Ovary (tissue), 9 donors: ENCODE data around the gene FOLR2. TPM values are rescaled to one million over a fixed set of nuclear protein-coding genes. Genes with fewer than 3 reads are reported as not detected.
A peak's percentile ranks its signal among the peaks of the same experiment; 100 is the strongest.

Experiments used
- DNase-seq, 5 donors: peaks; one replicate each; pipeline ENCODE4 v3.0.0-alpha.2; 2019 to 2020
- H3K27ac ChIP-seq, 2 donors: fragments of 200-600 bp; one replicate each; pipeline versions ENCODE4 v1.5.1 to v1.8.0; 2019 to 2022
- H3K27me3 ChIP-seq: fragments of 200-600 bp; one replicate; pipeline ENCODE4 v1.8.0; 2022
- H3K36me3 ChIP-seq: fragments of 200-600 bp; sonication (generic); one replicate; pipeline ENCODE4 v1.5.1; 2019
- H3K4me1 ChIP-seq: one replicate; pipeline ENCODE4 v1.8.1; 2013; ENCODE audit warnings: mild to moderate bottlenecking, moderate library complexity; ENCODE audit not compliant: insufficient read depth
- H3K4me3 ChIP-seq: fragments of 200-600 bp; sonication (generic); one replicate; pipeline ENCODE4 v1.5.1; 2017
- H3K9me3 ChIP-seq, 2 donors: fragments of 200-600 bp in 1 of 2; sonication (generic) in 1 of 2; one replicate each; pipeline versions ENCODE4 v1.5.1 to v1.8.1; 2013 to 2019; ENCODE audit warnings: mild to moderate bottlenecking in 1 of 2, moderate library complexity in 1 of 2
- EP300 ChIP-seq: sonication (generic); formaldehyde crosslinking; IDR thresholded peaks from one replicate; pipeline ENCODE4 v1.6.1; 2017; ENCODE audit warnings: antibody characterized with exemption
- POLR2A ChIP-seq: fragments of 450-650 bp; IDR thresholded peaks from one replicate; pipeline ENCODE4 v1.6.1; 2017; ENCODE audit warnings: antibody characterized with exemption, mild to moderate bottlenecking, moderate library complexity
- WGBS, 3 donors: extraction: QIAGEN DNeasy Blood & Tissue Kit in 1 of 3; methylation state at CpG; one replicate each; pipeline versions ENCODE4 v1.1.5 to v1.1.7; 2013 to 2017; 5-methylcytosine and 5-hydroxymethylcytosine counted together
- intact Hi-C, 4 donors: fragments of 100-400 bp; cut with DNase I; formaldehyde crosslinking; loops; one replicate each; pipeline versions ENCODE4 v1.11.0 to v1.15.1; 2022 to 2023
- polyA plus RNA-seq, 2 donors: library from polyadenylated mRNA; stranded (reverse); fragments of 200-250 nt in 1 of 2; fragments of 350-450 nt in 1 of 2; fragmentation: Illumina TruSeq in 1 of 2; extraction: RNeasy Lipid Tissue Mini Kit (QIAGEN cat#74804) in 1 of 2; gene quantifications; one replicate each; pipeline ENCODE4 v1.2.3, GENCODE V29; 2013 to 2014
- total RNA-seq, 7 donors: library from RNA; depleted of rRNA in 2 of 7; stranded (reverse); fragments of >200 nt in 2 of 7; fragmentation: NEBNext Ultra II Directional in 3 of 7; extraction: Animal tissue kit (Norgen Biotek cat#: 25700) in 3 of 7; gene quantifications; one replicate each; pipeline versions ENCODE4 v1.1.0 to v1.2.4, GENCODE V29; 2016 to 2023
- TF ChIP-seq, protein P1 (sequence below), 3 donors: fragments of 450-650 bp in 2 of 3; fragments of 200-600 bp in 1 of 3; IDR thresholded peaks; one replicate each; pipeline versions ENCODE4 v1.5.1 to v1.8.0; 2016 to 2022; ENCODE audit warnings: antibody characterized with exemption in 3 of 3, mild to moderate bottlenecking in 1 of 3
- donor health status: DM: no; HTN: no; CAD: no; lungs with moderate emphysema.
- donor health status: DM: no; HTN: no; CAD: no.
- donor health status: Bipolar disorder and iron deficiency.
- donor health status: DM: yes; HTN: yes; CAD: no.
- donor health status: DM: no; HTN: no; CAD: no.
- donor health status: DM: yes; HTN: yes; CAD: no.

Gene FOLR2
- total and polyA plus RNA-seq, 9 donors: 2.4 to 45.7 (median 10.1) TPM

DNA sequence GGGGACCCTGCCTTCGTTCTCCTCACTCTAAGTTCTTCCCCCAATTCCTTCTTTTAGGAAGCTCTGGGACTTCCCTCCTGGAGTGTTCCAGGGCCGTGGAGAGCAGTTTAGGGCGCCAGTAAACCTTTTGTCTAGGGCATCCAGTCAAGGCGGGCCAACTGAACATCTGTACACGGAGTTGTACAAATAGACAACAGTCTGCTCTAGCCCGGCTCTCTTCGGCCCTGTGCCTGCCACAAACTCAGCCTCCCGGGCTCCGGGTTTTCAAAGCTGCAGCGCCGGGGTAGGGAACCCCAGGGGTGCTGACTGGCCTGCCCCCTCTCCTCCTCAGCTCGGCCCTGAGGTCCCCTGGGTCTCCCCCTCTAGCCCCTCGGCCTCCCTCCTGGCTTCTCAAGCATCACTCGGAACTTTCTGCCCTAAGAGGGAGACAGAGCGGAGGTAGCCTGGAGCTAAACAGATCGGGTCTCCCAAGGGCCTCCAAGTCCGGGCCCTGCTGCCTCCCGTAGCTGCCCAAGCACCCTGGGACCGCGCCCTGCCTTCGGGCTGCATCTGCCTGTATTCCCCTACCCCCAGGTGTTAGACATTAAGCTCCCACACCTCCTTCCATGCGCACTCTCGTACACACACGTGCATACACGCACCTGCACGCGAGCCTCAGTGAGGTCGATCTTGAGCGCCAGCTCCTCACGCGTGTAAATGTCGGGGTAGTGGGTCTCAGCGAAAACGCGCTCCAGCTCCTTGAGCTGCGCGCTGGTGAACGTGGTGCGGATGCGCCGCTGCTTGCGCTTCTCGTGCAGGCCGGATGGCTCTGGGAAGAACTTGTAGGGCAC, 24.1 kb downstream of the FOLR2 start:
- peaks cover 11% of the 10 kb centered on the region for H3K4me1 ChIP-seq
- no peak for TF ChIP-seq POLR2A
- TF ChIP-seq, protein P1, sequence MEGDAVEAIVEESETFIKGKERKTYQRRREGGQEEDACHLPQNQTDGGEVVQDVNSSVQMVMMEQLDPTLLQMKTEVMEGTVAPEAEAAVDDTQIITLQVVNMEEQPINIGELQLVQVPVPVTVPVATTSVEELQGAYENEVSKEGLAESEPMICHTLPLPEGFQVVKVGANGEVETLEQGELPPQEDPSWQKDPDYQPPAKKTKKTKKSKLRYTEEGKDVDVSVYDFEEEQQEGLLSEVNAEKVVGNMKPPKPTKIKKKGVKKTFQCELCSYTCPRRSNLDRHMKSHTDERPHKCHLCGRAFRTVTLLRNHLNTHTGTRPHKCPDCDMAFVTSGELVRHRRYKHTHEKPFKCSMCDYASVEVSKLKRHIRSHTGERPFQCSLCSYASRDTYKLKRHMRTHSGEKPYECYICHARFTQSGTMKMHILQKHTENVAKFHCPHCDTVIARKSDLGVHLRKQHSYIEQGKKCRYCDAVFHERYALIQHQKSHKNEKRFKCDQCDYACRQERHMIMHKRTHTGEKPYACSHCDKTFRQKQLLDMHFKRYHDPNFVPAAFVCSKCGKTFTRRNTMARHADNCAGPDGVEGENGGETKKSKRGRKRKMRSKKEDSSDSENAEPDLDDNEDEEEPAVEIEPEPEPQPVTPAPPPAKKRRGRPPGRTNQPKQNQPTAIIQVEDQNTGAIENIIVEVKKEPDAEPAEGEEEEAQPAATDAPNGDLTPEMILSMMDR (IDR thresholded peaks at IDR 0.05): no peak
- TF ChIP-seq EP300: no peak
- intact Hi-C loops: loop anchor here in 1 of 4 donors (10.0 kb wide), 1 partner anchor 236 kb away; no protein-coding TSS in a partner anchor
- peak overlapping the region; percentile 25 for H3K4me3 ChIP-seq
- no peak overlapping the region for H3K27ac ChIP-seq
- DNase-seq: peak in 1 of 5 donors; percentile 31
- H3K27me3 ChIP-seq: peaks cover 12% of the 10 kb centered on the region
- no peaks in the 10 kb centered on the region for H3K36me3 ChIP-seq
- no peaks in the 10 kb centered on the region for H3K9me3 ChIP-seq
- 7 to 15% (median 13%) methylated on average over 44 of the region's 44 CpGs for WGBS, 3 donors

DNA sequence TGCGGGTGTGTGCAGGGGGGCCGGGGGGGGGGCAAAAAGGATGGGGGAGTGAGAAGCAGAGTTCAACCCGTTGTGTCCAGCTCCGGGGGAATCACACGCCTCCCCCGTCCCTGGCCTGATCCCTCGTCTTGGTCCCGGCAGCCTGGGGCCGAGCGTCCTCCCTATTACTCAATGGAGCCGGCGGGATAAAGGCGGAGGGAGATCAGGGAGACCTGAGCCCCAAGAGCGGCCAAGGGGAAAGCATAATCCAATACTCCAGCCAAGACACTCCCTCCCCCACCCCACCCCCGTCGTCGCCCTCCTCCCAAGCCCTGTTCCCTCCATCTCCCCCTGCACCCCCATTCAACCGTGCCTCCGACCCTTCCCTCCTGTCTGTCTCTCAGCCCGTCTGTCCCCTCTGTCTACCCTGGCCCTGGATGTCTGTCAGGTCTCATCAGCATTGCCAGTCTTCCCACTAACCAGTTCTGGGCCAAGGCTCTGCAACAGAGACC, 24.7 kb downstream of the FOLR2 start:
- no peak overlapping the region for H3K4me3 ChIP-seq
- H3K9me3 ChIP-seq: no peaks in the 10 kb centered on the region
- intact Hi-C loops: loop anchor here in 1 of 4 donors (10.0 kb wide), 1 partner anchor 237 kb away; no protein-coding TSS in a partner anchor
- H3K27ac ChIP-seq: no peak overlapping the region
- peaks cover 11% of the 10 kb centered on the region for H3K4me1 ChIP-seq
- peaks cover 12% of the 10 kb centered on the region for H3K27me3 ChIP-seq
- TF ChIP-seq EP300 (no peak), POLR2A (no peak)
- TF ChIP-seq, protein P1 (IDR thresholded peaks at IDR 0.05): no peak
- WGBS, 3 donors: 15 to 22% (median 22%) methylated on average over 19 to 20 of the region's 20 CpGs
- H3K36me3 ChIP-seq: no peaks in the 10 kb centered on the region
- peak in 1 of 5 donors; percentile 22 for DNase-seq

DNA sequence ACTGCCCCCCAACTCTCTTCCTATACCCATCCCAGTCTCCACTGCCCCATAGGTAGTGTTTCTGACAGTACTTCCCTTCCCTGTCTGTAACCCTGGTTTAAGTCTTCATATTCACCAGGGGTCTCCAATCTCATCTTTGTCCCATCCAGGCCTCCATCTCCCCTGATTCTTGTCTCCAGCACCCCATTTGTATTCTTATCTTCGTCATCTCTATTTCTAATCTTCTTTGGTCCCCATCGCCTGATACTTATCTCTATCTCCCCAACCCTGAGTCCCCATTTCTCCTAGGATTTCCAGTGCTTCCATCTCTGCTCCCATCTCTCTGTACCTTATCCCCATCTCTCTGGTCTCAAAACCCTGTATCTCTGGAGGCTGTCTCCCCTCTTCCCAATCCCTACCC, 25.5 kb downstream of the FOLR2 start:
- H3K27ac ChIP-seq: no peak overlapping the region
- peaks cover 12% of the 10 kb centered on the region for H3K27me3 ChIP-seq
- peaks cover 11% of the 10 kb centered on the region for H3K4me1 ChIP-seq
- no peaks in the 10 kb centered on the region for H3K9me3 ChIP-seq
- H3K4me3 ChIP-seq: no peak overlapping the region
- TF ChIP-seq, protein P1 (IDR thresholded peaks at IDR 0.05): no peak
- no peak for TF ChIP-seq EP300
- no peak for TF ChIP-seq POLR2A
- no peak for DNase-seq
- intact Hi-C loops: loop anchor here in 1 of 4 donors (10.0 kb wide), 1 partner anchor 237 kb away; no protein-coding TSS in a partner anchor
- 94 to 97% (median 97%) methylated on average over 2 of the region's 2 CpGs for WGBS, 3 donors
- no peaks in the 10 kb centered on the region for H3K36me3 ChIP-seq

DNA sequence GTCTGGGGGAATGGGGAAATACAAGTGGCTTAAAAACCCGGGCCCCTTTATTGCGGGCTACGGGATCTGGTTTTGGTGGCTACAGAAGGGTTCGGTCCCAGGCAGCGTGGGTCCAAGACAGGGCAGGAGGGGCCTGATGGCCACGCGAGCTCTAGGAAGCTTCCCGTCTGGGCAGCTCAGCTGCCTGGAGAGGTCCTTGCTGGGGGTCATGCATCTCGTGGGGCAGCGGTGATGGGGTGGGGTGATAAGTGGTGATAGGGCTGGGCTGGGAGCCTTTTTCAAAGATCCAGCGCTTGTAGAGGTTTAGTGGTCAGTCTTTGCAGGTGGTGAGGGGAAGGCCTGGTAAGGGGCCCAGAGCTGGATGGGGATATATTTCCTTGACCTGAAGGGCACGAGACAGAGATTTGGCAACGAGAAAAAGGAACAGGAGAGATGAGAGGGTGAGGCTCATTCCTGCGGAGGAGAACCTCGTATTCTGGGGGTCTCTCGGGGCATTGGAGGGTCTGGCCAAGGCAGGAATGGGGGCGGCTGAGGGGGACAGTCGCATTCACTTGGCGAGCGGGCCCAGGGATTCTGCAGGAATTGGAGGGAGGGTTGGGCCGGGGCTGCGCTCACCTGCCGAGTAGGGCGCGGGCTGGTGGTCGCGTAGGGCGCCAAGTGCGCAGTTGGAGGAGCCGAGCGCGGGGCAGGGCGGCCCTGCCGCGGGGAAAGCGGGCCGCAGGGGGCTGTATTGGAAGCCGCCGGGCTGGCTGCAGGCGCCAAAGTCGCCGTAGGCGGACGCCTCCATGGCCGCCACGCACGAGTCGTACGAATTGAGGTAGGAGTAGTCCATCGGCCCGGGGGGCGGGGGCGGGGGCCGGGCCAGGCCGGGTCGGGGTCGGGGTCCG, 26.8 kb downstream of the FOLR2 start:
- no peak for DNase-seq
- 16 to 44% (median 26%) methylated on average over 27 to 58 of the region's 58 CpGs for WGBS, 3 donors
- Histone ChIP-seq H3K9me3 (no peaks in the 10 kb centered on the region), H3K27ac (no peak overlapping the region), H3K36me3 (no peaks in the 10 kb centered on the region), H3K4me1 (peaks cover 11% of the 10 kb centered on the region), H3K27me3 (peaks cover 12% of the 10 kb centered on the region), H3K4me3 (no peak overlapping the region)
- TF ChIP-seq EP300 (no peak), POLR2A (no peak)
- TF ChIP-seq, protein P1 (IDR thresholded peaks at IDR 0.05): no peak
- intact Hi-C loops: loop anchor here in 1 of 4 donors (10.0 kb wide), 1 partner anchor 239 kb away; no protein-coding TSS in a partner anchor
